Measurements from ENCODE around the gene C1orf210. TPM values are rescaled to one million over a fixed set of nuclear protein-coding genes. Genes with fewer than 3 reads are reported as not detected.

The C1orf210 gene
- total and polyA plus RNA-seq, 5 donors: 0.07 TPM; not detected in 4

DNA sequence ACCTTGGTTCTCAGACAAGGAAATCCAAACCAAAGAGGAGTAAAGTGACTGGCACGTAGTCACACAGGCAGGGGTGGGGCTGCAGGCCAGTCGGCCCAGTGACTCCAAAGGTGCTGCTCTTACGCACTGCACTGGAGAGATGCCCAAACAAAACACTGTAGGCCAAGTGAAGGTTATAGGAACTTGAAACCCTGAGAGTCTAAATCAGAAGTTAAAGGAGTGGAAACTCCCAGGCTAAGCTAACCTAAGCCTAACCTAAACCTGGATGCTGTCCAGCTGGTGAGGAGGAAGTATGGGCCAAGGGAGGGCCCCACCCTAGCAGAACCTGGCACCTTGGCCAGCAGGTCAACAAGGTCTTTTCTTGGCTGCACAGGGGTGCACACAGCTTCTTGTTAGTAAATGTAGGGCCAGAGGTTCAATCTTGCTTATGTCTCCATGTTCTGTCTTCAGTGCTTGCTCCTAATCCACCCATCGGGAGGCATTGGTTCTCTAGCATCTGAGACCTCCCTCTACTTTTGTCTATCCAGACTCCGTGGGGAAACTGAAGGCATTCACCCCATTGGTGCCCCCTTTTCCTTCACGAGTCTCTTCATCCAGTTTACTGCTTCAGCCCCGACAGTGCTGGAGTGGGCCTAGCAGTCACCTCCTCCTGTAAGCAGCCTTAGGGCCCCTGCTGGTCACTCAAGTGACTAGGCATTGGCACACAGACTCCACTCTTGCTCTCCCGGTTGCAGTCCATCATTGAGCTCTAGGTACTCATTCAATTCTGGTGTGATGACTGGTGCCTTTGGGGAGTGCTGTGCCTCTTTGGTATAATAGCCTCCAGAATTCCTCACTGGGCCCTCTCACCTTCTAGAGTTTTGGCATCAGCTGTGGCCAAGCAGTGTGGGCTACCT lies 28.5 kb downstream of the C1orf210 start:
- H3K9me3 ChIP-seq (ENCODE audit: control insufficient read depth, low read length): no peaks in the 10 kb centered on the region
- no peaks in the 10 kb centered on the region for H3K27me3 ChIP-seq (ENCODE audit: control insufficient read depth, insufficient read depth)
- ATAC-seq (peak; percentile 54 to 77), DNase-seq (no peak)
- WGBS: 75% methylated on average over 8 of the region's 8 CpGs
- intact Hi-C loops (cut with DNase I): no loop called here
- H3K4me1 ChIP-seq (ENCODE audit: control insufficient read depth, insufficient read depth, low read length): peaks cover 3% of the 10 kb centered on the region
- no peak overlapping the region for H3K27ac ChIP-seq (ENCODE audit: low read length)
- H3K4me3 ChIP-seq (ENCODE audit: low read length): no peak overlapping the region

DNA sequence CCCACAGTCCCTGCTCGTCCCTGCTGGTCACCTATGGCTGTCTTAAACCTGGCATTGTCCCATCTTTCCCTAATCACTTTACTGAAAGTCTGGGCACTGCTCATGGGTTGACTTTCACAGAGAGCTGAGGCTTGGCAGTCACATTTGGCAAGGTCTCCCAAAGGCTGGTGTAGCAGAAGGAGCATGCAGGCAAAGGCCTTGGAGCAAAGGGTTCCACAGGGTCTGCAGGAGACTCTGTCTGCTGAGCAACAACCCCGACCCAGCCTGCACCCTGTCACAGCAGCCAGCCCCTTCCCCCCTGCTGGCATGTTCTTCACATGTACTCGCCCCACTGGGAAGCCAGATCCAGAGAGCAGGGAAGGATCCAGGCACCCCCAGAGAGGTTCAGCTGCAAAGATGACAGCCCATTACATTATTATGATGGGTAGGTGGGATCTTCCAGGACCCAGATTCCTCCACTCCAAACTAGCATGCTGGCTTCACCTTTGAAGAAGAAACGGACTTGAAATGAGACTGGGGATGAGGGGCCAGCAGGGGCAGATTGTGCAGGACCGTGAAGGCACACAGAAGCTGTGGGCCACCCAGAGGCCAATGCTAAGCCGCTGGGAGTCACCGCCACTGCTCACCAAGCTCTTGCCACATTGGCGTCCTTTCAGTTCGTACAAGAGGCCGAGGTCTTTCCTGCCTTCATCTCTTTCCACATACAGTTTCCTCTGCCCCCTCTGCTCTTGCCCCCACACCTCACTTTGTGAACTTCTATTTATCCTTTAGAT lies 29.8 kb downstream of the C1orf210 start:
- Histone ChIP-seq H3K27me3 (ENCODE audit: control insufficient read depth, insufficient read depth) (no peaks in the 10 kb centered on the region), H3K4me1 (ENCODE audit: control insufficient read depth, insufficient read depth, low read length) (peaks cover 3% of the 10 kb centered on the region), H3K4me3 (ENCODE audit: low read length) (no peak overlapping the region), H3K27ac (ENCODE audit: low read length) (peak overlapping the region; percentile 41), H3K9me3 (ENCODE audit: control insufficient read depth, low read length) (no peaks in the 10 kb centered on the region)
- intact Hi-C loops (cut with DNase I): no loop called here
- ATAC-seq: peak; percentile 63 to 69
- 70% methylated on average over 10 of the region's 10 CpGs for WGBS
- no peak for DNase-seq

DNA sequence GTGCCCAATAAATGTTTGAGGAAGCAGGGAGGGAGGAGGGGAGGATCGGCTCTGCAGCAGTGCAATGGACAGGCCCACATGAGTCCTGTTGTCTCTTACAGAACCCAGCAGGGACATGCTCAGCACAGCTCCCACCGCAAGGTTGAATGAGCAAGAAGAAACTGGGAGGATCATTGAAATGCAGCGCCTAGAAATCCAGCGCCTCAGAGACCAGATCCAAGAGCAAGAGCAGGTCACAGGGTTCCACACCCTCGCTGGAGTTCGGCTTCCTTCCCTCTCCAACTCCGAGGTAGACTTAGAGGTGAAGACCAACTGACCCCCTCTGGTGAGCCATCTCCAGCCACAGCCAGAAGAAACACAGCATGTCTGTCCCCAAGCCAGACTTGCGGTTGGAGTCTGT lies 31.5 kb downstream of the C1orf210 start:
- intact Hi-C loops (cut with DNase I): loop anchor here in 1 of 4 donors (5.0 kb wide), 1 partner anchor 38 kb away; no protein-coding TSS in a partner anchor
- Histone ChIP-seq H3K9me3 (ENCODE audit: control insufficient read depth, low read length) (no peaks in the 10 kb centered on the region), H3K4me3 (ENCODE audit: low read length) (no peak overlapping the region), H3K4me1 (ENCODE audit: control insufficient read depth, insufficient read depth, low read length) (peaks cover 3% of the 10 kb centered on the region), H3K27ac (ENCODE audit: low read length) (no peak overlapping the region), H3K27me3 (ENCODE audit: control insufficient read depth, insufficient read depth) (no peaks in the 10 kb centered on the region)
- 90% methylated on average over 8 of the region's 8 CpGs for WGBS
- ATAC-seq (no peak), DNase-seq (no peak)

DNA sequence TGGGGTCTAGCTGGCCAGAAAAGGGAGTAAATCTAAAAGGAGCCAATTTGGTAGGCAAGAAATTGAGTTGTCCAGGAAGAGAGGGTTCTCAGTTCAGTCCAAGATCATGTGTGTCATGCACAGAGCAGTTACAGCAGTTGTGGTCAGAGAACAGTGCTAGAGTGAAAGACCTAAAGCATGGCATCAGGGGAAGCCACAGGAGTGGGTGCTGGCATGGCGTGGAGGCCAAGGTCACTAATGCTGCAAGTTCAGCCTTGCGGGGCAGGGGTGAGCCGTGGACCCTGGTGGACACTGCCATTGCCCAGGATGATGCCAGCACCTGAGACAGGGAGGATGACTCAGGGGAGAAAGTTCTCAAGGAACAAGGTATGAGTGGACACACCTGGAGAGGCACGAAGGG lies 32.2 kb downstream of the C1orf210 start:
- no peaks in the 10 kb centered on the region for H3K27me3 ChIP-seq (ENCODE audit: control insufficient read depth, insufficient read depth)
- WGBS: 94% methylated on average over 4 of the region's 4 CpGs
- intact Hi-C loops (cut with DNase I): loop anchor here in 1 of 4 donors (5.0 kb wide), 1 partner anchor 39 kb away; no protein-coding TSS in a partner anchor

DNA sequence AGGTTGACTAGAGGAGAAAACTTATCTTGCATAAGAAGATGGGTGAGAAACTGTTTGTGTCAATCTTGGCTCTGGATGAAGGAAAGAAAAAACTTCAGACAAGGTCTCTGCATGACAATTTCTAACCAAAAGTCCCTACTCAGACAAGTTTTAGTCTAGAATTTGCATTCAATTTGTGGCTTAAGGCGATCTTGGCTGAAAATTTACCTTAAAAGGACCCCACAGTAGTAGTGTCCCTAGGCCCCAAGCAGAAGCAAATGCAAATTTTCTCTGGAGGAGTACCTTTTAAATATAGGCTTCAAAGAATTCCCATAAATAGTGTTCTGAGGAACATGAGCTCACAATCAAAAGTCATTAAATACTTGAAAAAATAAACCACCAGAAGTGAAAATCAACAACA lies 33.2 kb downstream of the C1orf210 start:
- no peak overlapping the region for H3K4me3 ChIP-seq (ENCODE audit: low read length)
- no peak overlapping the region for H3K27ac ChIP-seq (ENCODE audit: low read length)
- no peaks in the 10 kb centered on the region for H3K27me3 ChIP-seq (ENCODE audit: control insufficient read depth, insufficient read depth)
- 90% methylated on average over 1 of the region's 1 CpG for WGBS
- no peak for ATAC-seq
- H3K9me3 ChIP-seq (ENCODE audit: control insufficient read depth, low read length): no peaks in the 10 kb centered on the region
- H3K4me1 ChIP-seq (ENCODE audit: control insufficient read depth, insufficient read depth, low read length): peaks cover 3% of the 10 kb centered on the region
- no peak for DNase-seq
- intact Hi-C loops (cut with DNase I): loop anchor here in 1 of 4 donors (5.0 kb wide), 1 partner anchor 40 kb away; no protein-coding TSS in a partner anchor

More for the DNA sequence above, 32.2 kb downstream of the C1orf210 start:
- ATAC-seq: no peak
- no peak for DNase-seq
- Histone ChIP-seq H3K27ac (ENCODE audit: low read length) (no peak overlapping the region), H3K9me3 (ENCODE audit: control insufficient read depth, low read length) (no peaks in the 10 kb centered on the region), H3K4me1 (ENCODE audit: control insufficient read depth, insufficient read depth, low read length) (peaks cover 3% of the 10 kb centered on the region), H3K4me3 (ENCODE audit: low read length) (no peak overlapping the region)

DNA sequence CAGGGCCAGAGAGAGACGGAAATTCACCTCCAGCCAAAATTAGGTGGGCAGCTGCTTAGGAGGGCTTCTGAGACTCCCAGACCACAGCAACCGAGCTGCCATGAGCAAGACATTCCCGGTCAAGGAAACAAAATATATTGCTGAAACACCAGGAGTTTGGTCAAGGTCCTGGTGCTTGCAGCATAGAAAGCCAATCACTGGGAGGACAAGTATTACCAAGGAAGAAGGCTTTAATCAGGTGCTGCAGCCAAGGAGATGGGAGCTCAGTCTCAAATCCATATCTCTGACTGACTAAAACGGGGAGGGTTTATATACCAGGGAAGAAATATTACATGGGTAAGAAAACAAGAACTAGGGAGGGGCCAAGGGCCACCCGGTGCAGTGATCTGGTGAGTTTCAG lies 34.4 kb downstream of the C1orf210 start:
- ATAC-seq (no peak), DNase-seq (no peak)
- intact Hi-C loops (cut with DNase I): loop anchor here in 1 of 4 donors (5.0 kb wide), 1 partner anchor 41 kb away; no protein-coding TSS in a partner anchor
- no peaks in the 10 kb centered on the region for H3K27me3 ChIP-seq (ENCODE audit: control insufficient read depth, insufficient read depth)
- H3K27ac ChIP-seq (ENCODE audit: low read length): no peak overlapping the region
- peaks cover 3% of the 10 kb centered on the region for H3K4me1 ChIP-seq (ENCODE audit: control insufficient read depth, insufficient read depth, low read length)
- H3K9me3 ChIP-seq (ENCODE audit: control insufficient read depth, low read length): no peaks in the 10 kb centered on the region
- 84% methylated on average over 5 of the region's 5 CpGs for WGBS
- no peak overlapping the region for H3K4me3 ChIP-seq (ENCODE audit: low read length)

DNA sequence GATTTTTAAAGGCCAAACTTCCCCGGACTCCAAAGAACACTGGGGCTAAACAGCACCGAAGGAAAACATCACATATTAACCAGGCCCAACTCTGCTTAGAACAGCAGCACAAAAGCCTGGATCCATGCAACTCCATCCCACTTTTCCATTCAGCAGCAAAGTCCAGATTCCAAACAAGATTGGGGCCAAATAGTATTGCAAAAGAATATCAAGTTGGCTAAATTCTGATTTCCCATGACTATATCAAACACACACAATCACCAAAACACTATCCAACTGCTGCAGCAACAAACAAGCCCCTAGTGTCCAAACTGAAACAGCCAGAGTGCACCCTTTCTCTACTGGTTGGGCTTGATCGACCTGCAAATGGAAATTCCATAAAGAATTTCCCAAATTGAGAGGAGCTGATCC lies 35.0 kb downstream of the C1orf210 start:
- no peak overlapping the region for H3K27ac ChIP-seq (ENCODE audit: low read length)
- no peaks in the 10 kb centered on the region for H3K9me3 ChIP-seq (ENCODE audit: control insufficient read depth, low read length)
- ATAC-seq: peak in 1 of 2 donors; percentile 59
- no peaks in the 10 kb centered on the region for H3K27me3 ChIP-seq (ENCODE audit: control insufficient read depth, insufficient read depth)
- intact Hi-C loops (cut with DNase I): loop anchor here in 1 of 4 donors (5.0 kb wide), 1 partner anchor 42 kb away; no protein-coding TSS in a partner anchor
- WGBS: 75% methylated on average over 3 of the region's 3 CpGs
- DNase-seq: no peak
- no peaks in the 10 kb centered on the region for H3K4me1 ChIP-seq (ENCODE audit: control insufficient read depth, insufficient read depth, low read length)
- no peak overlapping the region for H3K4me3 ChIP-seq (ENCODE audit: low read length)

DNA sequence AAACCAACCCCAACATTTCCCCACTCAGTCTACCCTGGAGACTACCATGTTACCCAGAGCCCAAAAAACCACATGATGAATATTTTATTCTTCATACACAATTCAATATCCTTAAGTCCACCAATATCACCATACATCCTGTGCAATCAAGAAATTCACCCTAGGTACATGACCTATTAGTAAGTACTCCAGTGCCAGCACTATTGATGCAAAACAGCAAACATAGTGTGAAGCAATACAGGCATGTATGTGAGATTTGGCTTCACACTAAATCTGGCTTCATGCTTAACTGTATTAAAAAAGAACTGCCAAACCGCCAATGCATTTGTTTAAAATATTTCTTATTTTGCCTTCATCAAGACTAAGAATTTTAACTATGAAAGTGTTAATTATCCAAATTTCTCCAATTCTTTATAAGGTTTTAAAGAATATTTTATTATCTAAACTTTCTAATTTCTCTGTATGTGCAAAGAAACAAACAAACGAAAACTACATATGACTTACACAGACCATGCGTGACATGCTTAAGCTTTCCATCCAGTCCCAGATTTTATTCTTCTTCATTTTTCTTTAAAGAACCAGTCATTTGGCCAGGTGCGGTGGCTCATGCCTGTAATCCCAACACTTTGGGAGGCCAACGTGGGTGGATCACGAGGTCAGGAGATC lies 38.0 kb downstream of the C1orf210 start:
- Histone ChIP-seq H3K4me1 (ENCODE audit: control insufficient read depth, insufficient read depth, low read length) (no peaks in the 10 kb centered on the region), H3K27ac (ENCODE audit: low read length) (no peak overlapping the region), H3K4me3 (ENCODE audit: low read length) (no peak overlapping the region), H3K9me3 (ENCODE audit: control insufficient read depth, low read length) (no peaks in the 10 kb centered on the region), H3K27me3 (ENCODE audit: control insufficient read depth, insufficient read depth) (no peaks in the 10 kb centered on the region)
- DNase-seq (no peak), ATAC-seq (no peak)
- 82% methylated on average over 6 of the region's 6 CpGs for WGBS
- intact Hi-C loops (cut with DNase I): no loop called here

DNA sequence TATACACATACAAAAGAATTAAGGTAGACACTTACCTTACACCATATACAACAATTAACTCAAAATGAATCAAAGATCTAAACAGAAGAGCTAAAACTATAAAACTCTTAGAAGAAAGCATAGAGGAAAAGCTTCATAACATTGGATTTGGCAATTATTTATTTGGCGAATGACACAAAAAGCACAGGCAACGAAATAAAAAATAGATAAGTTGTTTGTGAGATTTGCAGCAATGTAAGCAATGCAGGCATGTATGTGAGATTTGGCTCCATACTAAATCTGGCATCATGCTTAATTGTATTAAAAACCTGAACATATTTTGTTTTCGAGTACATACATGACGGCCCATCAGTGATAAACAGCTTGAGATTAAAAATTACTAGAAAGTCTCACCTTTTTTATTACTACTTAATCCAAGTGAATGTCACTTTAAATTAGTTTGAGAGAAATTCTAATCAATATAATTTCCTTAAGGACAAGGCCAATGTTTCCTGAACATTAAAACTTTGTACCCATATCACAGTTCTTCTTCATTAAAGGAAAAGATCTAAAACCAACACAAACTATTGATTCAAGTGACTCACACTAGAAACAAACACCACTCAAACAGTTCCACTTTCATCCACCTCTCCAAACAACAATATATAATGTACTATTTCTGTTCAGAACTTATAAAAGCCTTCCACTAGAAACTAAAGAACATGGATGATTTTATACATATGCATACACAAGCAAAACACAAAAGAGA lies 38.7 kb downstream of the C1orf210 start:
- no peak for DNase-seq
- H3K4me3 ChIP-seq (ENCODE audit: low read length): no peak overlapping the region
- no peak for ATAC-seq
- no peaks in the 10 kb centered on the region for H3K27me3 ChIP-seq (ENCODE audit: control insufficient read depth, insufficient read depth)
- intact Hi-C loops (cut with DNase I): no loop called here
- no peak overlapping the region for H3K27ac ChIP-seq (ENCODE audit: low read length)
- H3K4me1 ChIP-seq (ENCODE audit: control insufficient read depth, insufficient read depth, low read length): no peaks in the 10 kb centered on the region
- WGBS: 91% methylated on average over 4 of the region's 4 CpGs
- no peaks in the 10 kb centered on the region for H3K9me3 ChIP-seq (ENCODE audit: control insufficient read depth, low read length)

DNA sequence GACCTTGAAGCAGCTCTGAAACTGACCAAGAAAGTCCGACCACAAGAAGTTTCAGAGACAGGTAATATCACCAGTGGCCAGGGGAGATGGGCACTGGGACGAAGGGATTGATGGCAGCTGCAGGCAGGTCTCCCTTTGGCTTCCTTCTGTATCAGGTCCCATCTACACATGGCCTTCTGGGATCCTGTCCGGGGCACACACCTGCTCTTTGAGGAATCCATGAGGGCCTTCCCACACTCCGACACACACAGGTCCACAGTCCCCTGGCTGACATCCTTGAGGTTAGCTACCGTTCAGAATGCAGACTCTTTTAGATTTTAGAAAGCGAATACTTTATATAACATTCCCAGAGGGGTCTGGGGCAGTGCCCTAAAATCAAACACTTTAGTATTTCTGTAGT lies 42.1 kb downstream of the C1orf210 start:
- Histone ChIP-seq H3K9me3 (ENCODE audit: control insufficient read depth, low read length) (no peaks in the 10 kb centered on the region), H3K4me3 (ENCODE audit: low read length) (no peak overlapping the region), H3K27ac (ENCODE audit: low read length) (no peak overlapping the region), H3K4me1 (ENCODE audit: control insufficient read depth, insufficient read depth, low read length) (peaks cover 6% of the 10 kb centered on the region), H3K27me3 (ENCODE audit: control insufficient read depth, insufficient read depth) (no peaks in the 10 kb centered on the region)
- DNase-seq (no peak), ATAC-seq (no peak)
- 88% methylated on average over 6 of the region's 6 CpGs for WGBS
- intact Hi-C loops (cut with DNase I): no loop called here

Measured in right cardiac atrium (tissue), 5 donors.